ENCODE data around the gene SUCLG1.

GRCh38 chr2:84441505-84441904 is 17.6 kb downstream of the SUCLG1 start:
- TF ChIP-seq, protein P1, sequence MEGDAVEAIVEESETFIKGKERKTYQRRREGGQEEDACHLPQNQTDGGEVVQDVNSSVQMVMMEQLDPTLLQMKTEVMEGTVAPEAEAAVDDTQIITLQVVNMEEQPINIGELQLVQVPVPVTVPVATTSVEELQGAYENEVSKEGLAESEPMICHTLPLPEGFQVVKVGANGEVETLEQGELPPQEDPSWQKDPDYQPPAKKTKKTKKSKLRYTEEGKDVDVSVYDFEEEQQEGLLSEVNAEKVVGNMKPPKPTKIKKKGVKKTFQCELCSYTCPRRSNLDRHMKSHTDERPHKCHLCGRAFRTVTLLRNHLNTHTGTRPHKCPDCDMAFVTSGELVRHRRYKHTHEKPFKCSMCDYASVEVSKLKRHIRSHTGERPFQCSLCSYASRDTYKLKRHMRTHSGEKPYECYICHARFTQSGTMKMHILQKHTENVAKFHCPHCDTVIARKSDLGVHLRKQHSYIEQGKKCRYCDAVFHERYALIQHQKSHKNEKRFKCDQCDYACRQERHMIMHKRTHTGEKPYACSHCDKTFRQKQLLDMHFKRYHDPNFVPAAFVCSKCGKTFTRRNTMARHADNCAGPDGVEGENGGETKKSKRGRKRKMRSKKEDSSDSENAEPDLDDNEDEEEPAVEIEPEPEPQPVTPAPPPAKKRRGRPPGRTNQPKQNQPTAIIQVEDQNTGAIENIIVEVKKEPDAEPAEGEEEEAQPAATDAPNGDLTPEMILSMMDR (IDR thresholded peaks at IDR 0.05) = no peak
- no peak for TF ChIP-seq EZH2phosphoT487 (IDR thresholded peaks at IDR 0.05)
